ENCODE measurements around the gene MEF2D. TPM values are rescaled to one million over a fixed set of nuclear protein-coding genes. Genes with fewer than 3 reads are reported as not detected.

MEF2D gene
- polyA plus RNA-seq, 4 donors: 5.8 to 23.7 (median 13.0) TPM

- H3K4me3 ChIP-seq (ENCODE audit: low read depth in 1 of 3, low read length in 3 of 3): no peak overlapping the region
- peaks cover 0 to 12% (median 0%) of the 10 kb centered on the region in 3 donors for H3K4me1 ChIP-seq (ENCODE audit: control insufficient read depth in 3 of 3, insufficient read depth in 2 of 3, low read depth in 1 of 3, low read length in 2 of 3)
- FAIRE-seq (no peak), DNase-seq (no peak)
- H3K9me3 ChIP-seq (ENCODE audit: control insufficient read depth in 2 of 2, insufficient read depth in 1 of 2, low read depth in 1 of 2, low read length in 1 of 2): no peaks in the 10 kb centered on the region
- H3K27me3 ChIP-seq (ENCODE audit: control insufficient read depth in 3 of 3, insufficient read depth in 3 of 3, low read length in 3 of 3): peaks cover 0 to 18% (median 6%) of the 10 kb centered on the region in 3 donors
- no peaks in the 10 kb centered on the region for H3K36me3 ChIP-seq (ENCODE audit: control insufficient read depth in 3 of 3, insufficient read depth in 2 of 3, low read depth in 1 of 3, low read length in 3 of 3)
- WGBS, 3 donors: 77 to 87% (median 83%) methylated on average over 11 of the region's 11 CpGs
- no peak overlapping the region for H3K27ac ChIP-seq (ENCODE audit: low read depth in 1 of 3, low read length in 2 of 3)
Measured at GRCh38 chr1:156448134-156448967, 52.2 kb downstream of the MEF2D start.

GRCh38 chr1:156445789-156446263, 54.7 kb downstream of the MEF2D start:
- Histone ChIP-seq H3K4me1 (ENCODE audit: control insufficient read depth in 3 of 3, insufficient read depth in 2 of 3, low read depth in 1 of 3, low read length in 2 of 3) (peaks cover 0 to 4% (median 0%) of the 10 kb centered on the region in 3 donors), H3K36me3 (ENCODE audit: control insufficient read depth in 3 of 3, insufficient read depth in 2 of 3, low read depth in 1 of 3, low read length in 3 of 3) (no peaks in the 10 kb centered on the region), H3K4me3 (ENCODE audit: low read depth in 1 of 3, low read length in 3 of 3) (no peak overlapping the region), H3K27ac (ENCODE audit: low read depth in 1 of 3, low read length in 2 of 3) (no peak overlapping the region), H3K27me3 (ENCODE audit: control insufficient read depth in 3 of 3, insufficient read depth in 3 of 3, low read length in 3 of 3) (peaks cover 0 to 44% (median 16%) of the 10 kb centered on the region in 3 donors), H3K9me3 (ENCODE audit: control insufficient read depth in 2 of 2, insufficient read depth in 1 of 2, low read depth in 1 of 2, low read length in 1 of 2) (no peaks in the 10 kb centered on the region)
- 0 to 3% (median 2%) methylated on average over 11 of the region's 11 CpGs for WGBS, 3 donors
- DNase-seq: peak; percentile 82 to 90
- no peak for FAIRE-seq

GRCh38 chr1:156444407-156445001, 56.1 kb downstream of the MEF2D start:
- 0 to 5% (median 3%) methylated on average over 1 of the region's 1 CpG for WGBS, 3 donors
- no peak overlapping the region for H3K4me3 ChIP-seq (ENCODE audit: low read depth in 1 of 3, low read length in 3 of 3)
- no peaks in the 10 kb centered on the region for H3K9me3 ChIP-seq (ENCODE audit: control insufficient read depth in 2 of 2, insufficient read depth in 1 of 2, low read depth in 1 of 2, low read length in 1 of 2)
- no peak overlapping the region for H3K27ac ChIP-seq (ENCODE audit: low read depth in 1 of 3, low read length in 2 of 3)
- no peaks in the 10 kb centered on the region for H3K36me3 ChIP-seq (ENCODE audit: control insufficient read depth in 3 of 3, insufficient read depth in 2 of 3, low read depth in 1 of 3, low read length in 3 of 3)
- H3K4me1 ChIP-seq (ENCODE audit: control insufficient read depth in 3 of 3, insufficient read depth in 2 of 3, low read depth in 1 of 3, low read length in 2 of 3): no peaks in the 10 kb centered on the region
- FAIRE-seq (no peak), DNase-seq (no peak)
- H3K27me3 ChIP-seq (ENCODE audit: control insufficient read depth in 3 of 3, insufficient read depth in 3 of 3, low read length in 3 of 3): peaks cover 0 to 57% (median 24%) of the 10 kb centered on the region in 3 donors

- WGBS, 3 donors: 46 to 59% (median 47%) methylated on average over 6 of the region's 6 CpGs
Measured at GRCh38 chr1:156443286-156443685, 57.3 kb downstream of the MEF2D start.

GRCh38 chr1:156440654-156441437, 59.7 kb downstream of the MEF2D start:
- Histone ChIP-seq H3K27ac (ENCODE audit: low read depth in 1 of 3, low read length in 2 of 3) (no peak overlapping the region), H3K36me3 (ENCODE audit: control insufficient read depth in 3 of 3, insufficient read depth in 2 of 3, low read depth in 1 of 3, low read length in 3 of 3) (no peaks in the 10 kb centered on the region), H3K9me3 (ENCODE audit: control insufficient read depth in 2 of 2, insufficient read depth in 1 of 2, low read depth in 1 of 2, low read length in 1 of 2) (peaks cover 0 to 2% of the 10 kb centered on the region in 2 donors), H3K4me3 (ENCODE audit: low read depth in 1 of 3, low read length in 3 of 3) (no peak overlapping the region), H3K4me1 (ENCODE audit: control insufficient read depth in 3 of 3, insufficient read depth in 2 of 3, low read depth in 1 of 3, low read length in 2 of 3) (peaks cover 0 to 5% (median 0%) of the 10 kb centered on the region in 3 donors), H3K27me3 (ENCODE audit: control insufficient read depth in 3 of 3, insufficient read depth in 3 of 3, low read length in 3 of 3) (peaks cover 0 to 92% (median 45%) of the 10 kb centered on the region in 3 donors)
- WGBS, 3 donors: 13 to 21% (median 17%) methylated on average over 9 of the region's 9 CpGs
- DNase-seq: no peak
- no peak for FAIRE-seq

More at GRCh38 chr1:156443286-156443685, 57.3 kb downstream of the MEF2D start:
- Histone ChIP-seq H3K36me3 (ENCODE audit: control insufficient read depth in 3 of 3, insufficient read depth in 2 of 3, low read depth in 1 of 3, low read length in 3 of 3) (no peaks in the 10 kb centered on the region), H3K9me3 (ENCODE audit: control insufficient read depth in 2 of 2, insufficient read depth in 1 of 2, low read depth in 1 of 2, low read length in 1 of 2) (no peaks in the 10 kb centered on the region), H3K27me3 (ENCODE audit: control insufficient read depth in 3 of 3, insufficient read depth in 3 of 3, low read length in 3 of 3) (peaks cover 0 to 68% (median 31%) of the 10 kb centered on the region in 3 donors), H3K27ac (ENCODE audit: low read depth in 1 of 3, low read length in 2 of 3) (no peak overlapping the region), H3K4me3 (ENCODE audit: low read depth in 1 of 3, low read length in 3 of 3) (no peak overlapping the region), H3K4me1 (ENCODE audit: control insufficient read depth in 3 of 3, insufficient read depth in 2 of 3, low read depth in 1 of 3, low read length in 2 of 3) (no peaks in the 10 kb centered on the region)
- DNase-seq: no peak
- FAIRE-seq: no peak

- 8 to 15% (median 11%) methylated on average over 13 to 14 of the region's 14 CpGs for WGBS, 3 donors
- peaks cover 0 to 5% (median 0%) of the 10 kb centered on the region in 3 donors for H3K4me1 ChIP-seq (ENCODE audit: control insufficient read depth in 3 of 3, insufficient read depth in 2 of 3, low read depth in 1 of 3, low read length in 2 of 3)
- FAIRE-seq (no peak), DNase-seq (no peak)
- peaks cover 0 to 96% (median 48%) of the 10 kb centered on the region in 3 donors for H3K27me3 ChIP-seq (ENCODE audit: control insufficient read depth in 3 of 3, insufficient read depth in 3 of 3, low read length in 3 of 3)
- H3K27ac ChIP-seq (ENCODE audit: low read depth in 1 of 3, low read length in 2 of 3): no peak overlapping the region
- peaks cover 0 to 2% of the 10 kb centered on the region in 2 donors for H3K9me3 ChIP-seq (ENCODE audit: control insufficient read depth in 2 of 2, insufficient read depth in 1 of 2, low read depth in 1 of 2, low read length in 1 of 2)
- H3K36me3 ChIP-seq (ENCODE audit: control insufficient read depth in 3 of 3, insufficient read depth in 2 of 3, low read depth in 1 of 3, low read length in 3 of 3): no peaks in the 10 kb centered on the region
- no peak overlapping the region for H3K4me3 ChIP-seq (ENCODE audit: low read depth in 1 of 3, low read length in 3 of 3)
Measured at GRCh38 chr1:156439777-156440183, 60.8 kb downstream of the MEF2D start.

- 16 to 23% (median 20%) methylated on average over 9 to 11 of the region's 11 CpGs for WGBS, 3 donors
- Histone ChIP-seq H3K9me3 (ENCODE audit: control insufficient read depth in 2 of 2, insufficient read depth in 1 of 2, low read depth in 1 of 2, low read length in 1 of 2) (peaks cover 0 to 2% of the 10 kb centered on the region in 2 donors), H3K4me1 (ENCODE audit: control insufficient read depth in 3 of 3, insufficient read depth in 2 of 3, low read depth in 1 of 3, low read length in 2 of 3) (peaks cover 0 to 5% (median 0%) of the 10 kb centered on the region in 3 donors), H3K4me3 (ENCODE audit: low read depth in 1 of 3, low read length in 3 of 3) (no peak overlapping the region), H3K27me3 (ENCODE audit: control insufficient read depth in 3 of 3, insufficient read depth in 3 of 3, low read length in 3 of 3) (peaks cover 0 to 97% (median 48%) of the 10 kb centered on the region in 3 donors), H3K27ac (ENCODE audit: low read depth in 1 of 3, low read length in 2 of 3) (no peak overlapping the region), H3K36me3 (ENCODE audit: control insufficient read depth in 3 of 3, insufficient read depth in 2 of 3, low read depth in 1 of 3, low read length in 3 of 3) (no peaks in the 10 kb centered on the region)
- no peak for DNase-seq
- FAIRE-seq: no peak
Measured at GRCh38 chr1:156439036-156439776, 61.4 kb downstream of the MEF2D start.
